Esophagus (tissue), 2 donors: ENCODE measurements around the gene NTRK3. TPM values are rescaled to one million over a fixed set of nuclear protein-coding genes. Genes with fewer than 3 reads are reported as not detected.

ENCODE experiments used
- H3K27ac ChIP-seq, 2 donors: one replicate each; pipeline ENCODE4 v1.5.1; 2013; ENCODE audit warnings: low read depth in 2 of 2, mild to moderate bottlenecking in 2 of 2, inconsistent platforms in 1 of 2, low read length in 1 of 2, moderate library complexity in 1 of 2
- H3K27me3 ChIP-seq, 2 donors: one replicate each; pipeline ENCODE4 v1.6.1; 2013; ENCODE audit warnings: low read length in 2 of 2, control low read depth in 1 of 2, mild to moderate bottlenecking in 1 of 2; ENCODE audit not compliant: insufficient read depth in 2 of 2, control insufficient read depth in 1 of 2
- H3K36me3 ChIP-seq, 2 donors: one replicate each; pipeline ENCODE4 v1.6.1; 2013; ENCODE audit warnings: low read length in 1 of 2; ENCODE audit not compliant: control insufficient read depth in 2 of 2, insufficient read depth in 2 of 2
- H3K4me1 ChIP-seq, 2 donors: one replicate each; pipeline ENCODE4 v1.6.1; 2013; ENCODE audit warnings: low read length in 1 of 2; ENCODE audit not compliant: control insufficient read depth in 2 of 2, insufficient read depth in 2 of 2
- H3K4me3 ChIP-seq, 2 donors: one replicate each; pipeline ENCODE4 v1.5.1; 2013; ENCODE audit warnings: low read length in 2 of 2, mild to moderate bottlenecking in 2 of 2, low read depth in 1 of 2, moderate library complexity in 1 of 2
- H3K9me3 ChIP-seq, 2 donors: one replicate each; pipeline ENCODE4 v1.6.1; 2013; ENCODE audit warnings: mild to moderate bottlenecking in 2 of 2, low read depth in 1 of 2, low read length in 1 of 2, moderate library complexity in 1 of 2; ENCODE audit not compliant: control insufficient read depth in 2 of 2, insufficient read depth in 1 of 2
- WGBS, 2 donors: extraction: QIAGEN DNeasy Blood & Tissue Kit; methylation state at CpG; one replicate each; pipeline ENCODE4 v1.1.7; 2013; 5-methylcytosine and 5-hydroxymethylcytosine counted together
- polyA plus RNA-seq, 2 donors: library from polyadenylated mRNA; stranded (reverse); fragments of 200-250 nt; gene quantifications; one replicate each; pipeline ENCODE4 v1.2.3, GENCODE V29; 2013
- donor health status: healthy with polysubstance abuse.
- donor health status: Bipolar disorder and iron deficiency.

NTRK3 gene
- polyA plus RNA-seq, 2 donors, result 0.61 to 0.77 TPM

- Histone ChIP-seq H3K9me3 (peaks cover 3 to 4% of the 10 kb centered on the region in 2 donors), H3K36me3 (no peaks in the 10 kb centered on the region), H3K4me1 (no peaks in the 10 kb centered on the region), H3K4me3 (no peak overlapping the region), H3K27me3 (peaks cover 0 to 4% of the 10 kb centered on the region in 2 donors), H3K27ac (no peak overlapping the region)
- 72 to 75% methylated on average over 8 of the region's 8 CpGs for WGBS, 2 donors
These were observed 348.7 kb downstream of the NTRK3 start for GRCh38 chr15:87907676-87908446.

DNA sequence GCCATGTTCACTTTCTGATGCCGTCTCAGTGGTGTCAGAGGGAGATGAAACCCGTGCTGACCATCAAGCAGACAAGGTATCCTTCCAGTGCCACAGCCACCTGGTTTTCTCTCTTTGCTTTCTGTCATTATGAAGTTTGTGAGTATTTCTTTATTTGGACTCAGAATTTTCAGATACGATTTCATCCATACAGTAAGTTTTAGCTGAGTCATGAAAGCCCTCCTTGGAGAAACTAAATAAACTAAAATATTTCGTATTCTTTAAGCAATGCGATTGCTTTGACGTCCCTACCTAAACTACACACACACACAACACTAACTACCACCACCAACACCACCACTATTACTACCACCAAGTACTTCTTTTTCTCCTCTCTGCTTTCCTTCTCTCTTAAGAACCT, 350.1 kb downstream of the NTRK3 start:
- Histone ChIP-seq H3K4me3 (no peak overlapping the region), H3K4me1 (no peaks in the 10 kb centered on the region), H3K36me3 (no peaks in the 10 kb centered on the region), H3K27me3 (peaks cover 0 to 4% of the 10 kb centered on the region in 2 donors), H3K27ac (no peak overlapping the region), H3K9me3 (peaks cover 3 to 4% of the 10 kb centered on the region in 2 donors)
- WGBS, 2 donors, result 77 to 83% methylated on average over 6 of the region's 6 CpGs

- Histone ChIP-seq H3K9me3 (peaks cover 0 to 4% of the 10 kb centered on the region in 2 donors), H3K4me1 (no peaks in the 10 kb centered on the region), H3K36me3 (no peaks in the 10 kb centered on the region), H3K27me3 (no peaks in the 10 kb centered on the region), H3K27ac (no peak overlapping the region), H3K4me3 (no peak overlapping the region)
- 77 to 83% methylated on average over 10 of the region's 10 CpGs for WGBS, 2 donors
These were observed 353.6 kb downstream of the NTRK3 start for GRCh38 chr15:87902772-87903426.

DNA sequence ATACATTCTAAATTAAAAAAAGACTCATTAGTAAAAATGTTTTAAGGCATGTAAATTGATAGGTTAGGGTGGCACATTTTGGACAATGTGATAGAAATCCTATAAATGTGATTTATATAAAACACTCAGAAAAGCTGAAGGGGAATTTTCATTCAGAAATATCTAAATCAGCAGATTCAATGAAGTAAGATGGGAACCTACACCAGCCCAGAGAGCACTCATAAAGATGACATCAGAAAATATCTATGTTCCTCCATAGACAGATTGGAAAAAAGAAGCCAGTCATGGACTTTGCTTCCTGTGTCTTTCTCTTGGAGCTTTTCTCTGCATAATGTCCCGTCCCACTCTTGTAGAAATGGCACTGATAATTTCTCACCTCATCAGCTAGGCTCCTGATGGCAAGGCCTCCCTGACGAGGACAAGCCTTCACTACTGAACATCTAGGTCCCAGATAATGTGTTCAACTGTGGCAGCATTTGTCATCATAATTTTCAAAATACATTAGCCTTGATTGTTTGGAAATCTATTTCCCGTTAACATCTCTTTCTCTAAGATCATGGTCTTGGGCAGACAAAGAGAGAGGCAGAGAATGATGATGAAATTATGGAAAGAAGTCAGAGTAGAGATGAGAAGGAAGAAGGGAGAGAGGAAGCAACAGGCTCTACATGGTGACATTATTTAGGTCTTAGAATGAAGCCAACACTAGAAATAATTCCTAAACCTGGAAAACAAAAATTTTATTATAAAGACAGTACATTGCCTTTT, 354.4 kb downstream of the NTRK3 start:
- Histone ChIP-seq H3K27me3 (no peaks in the 10 kb centered on the region), H3K4me3 (no peak overlapping the region), H3K4me1 (no peaks in the 10 kb centered on the region), H3K36me3 (no peaks in the 10 kb centered on the region), H3K27ac (no peak overlapping the region), H3K9me3 (no peaks in the 10 kb centered on the region)
- WGBS, 2 donors, result 50 to 68% methylated on average over 3 of the region's 3 CpGs

GRCh38 chr15:87901008-87901407, 355.5 kb downstream of the NTRK3 start:
- 46 to 51% methylated on average over 1 of the region's 1 CpG for WGBS, 2 donors

DNA sequence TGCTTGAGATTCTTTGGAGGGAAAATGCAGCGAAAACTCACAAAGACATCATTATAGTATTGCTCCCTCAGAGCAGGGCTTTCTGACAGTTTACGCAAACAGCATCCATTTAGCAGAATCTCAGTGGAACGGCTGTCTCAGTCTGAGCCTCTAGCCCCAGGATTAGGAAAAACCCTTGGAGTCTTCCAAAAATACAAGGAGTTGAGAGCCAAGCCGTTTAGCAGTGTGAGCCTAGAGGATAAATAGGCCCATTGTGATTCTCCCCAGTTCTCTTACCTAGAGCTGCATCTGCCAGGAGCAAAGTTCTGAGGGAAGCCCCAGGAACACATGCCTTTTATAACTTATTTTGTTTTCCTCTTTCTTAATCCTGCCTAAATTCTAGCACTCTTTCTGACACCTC, 359.6 kb downstream of the NTRK3 start:
- no peaks in the 10 kb centered on the region for H3K9me3 ChIP-seq
- no peak overlapping the region for H3K27ac ChIP-seq
- no peaks in the 10 kb centered on the region for H3K27me3 ChIP-seq
- H3K4me3 ChIP-seq, result no peak overlapping the region
- 57 to 58% methylated on average over 4 of the region's 4 CpGs for WGBS, 2 donors
- H3K4me1 ChIP-seq, result no peaks in the 10 kb centered on the region
- no peaks in the 10 kb centered on the region for H3K36me3 ChIP-seq

More at GRCh38 chr15:87901008-87901407, 355.5 kb downstream of the NTRK3 start:
- Histone ChIP-seq H3K4me1 (no peaks in the 10 kb centered on the region), H3K27ac (no peak overlapping the region), H3K4me3 (no peak overlapping the region), H3K27me3 (no peaks in the 10 kb centered on the region), H3K9me3 (no peaks in the 10 kb centered on the region), H3K36me3 (no peaks in the 10 kb centered on the region)

DNA sequence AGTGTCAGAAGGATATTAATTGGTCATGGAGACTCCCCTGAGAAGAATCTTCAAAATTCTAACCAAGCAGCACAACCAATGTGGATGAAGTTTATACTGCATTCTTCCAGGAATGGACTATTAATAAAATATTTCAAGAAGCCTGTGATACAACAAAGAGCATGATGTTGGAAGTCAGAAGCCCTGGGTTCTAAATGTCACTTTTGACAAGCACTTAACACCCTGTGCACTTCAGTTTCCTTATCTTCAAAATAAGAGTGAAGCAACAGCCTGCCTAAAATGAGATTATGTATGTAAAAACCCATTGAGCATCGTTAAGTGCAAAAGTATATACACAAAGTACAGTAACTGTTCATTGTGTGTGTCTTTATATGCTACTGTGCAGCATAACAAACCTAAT, 369.4 kb downstream of the NTRK3 start:
- WGBS, 2 donors, result 61 to 63% methylated on average over 1 of the region's 1 CpG
- Histone ChIP-seq H3K4me3 (no peak overlapping the region), H3K36me3 (no peaks in the 10 kb centered on the region), H3K9me3 (no peaks in the 10 kb centered on the region), H3K27ac (no peak overlapping the region), H3K27me3 (no peaks in the 10 kb centered on the region), H3K4me1 (no peaks in the 10 kb centered on the region)

DNA sequence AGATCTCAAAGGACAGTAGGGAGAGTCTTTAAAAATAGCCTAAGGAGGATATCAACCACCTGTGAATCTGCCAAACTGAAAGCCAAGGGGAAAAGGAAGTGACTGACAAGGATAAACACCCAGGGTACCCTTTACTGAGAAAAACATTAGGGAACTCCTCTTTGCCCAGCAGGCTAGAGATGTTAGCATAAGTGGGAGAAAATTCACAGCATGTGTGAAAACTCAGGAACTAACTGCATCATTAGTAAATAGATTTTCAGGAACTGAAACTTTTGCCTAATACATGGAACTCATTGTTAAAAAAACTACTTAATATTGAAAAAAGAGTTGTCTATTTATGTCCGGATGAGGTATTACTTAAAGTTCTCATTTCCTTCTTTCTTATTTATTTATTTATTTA, 375.5 kb downstream of the NTRK3 start:
- Histone ChIP-seq H3K9me3 (no peaks in the 10 kb centered on the region), H3K4me3 (no peak overlapping the region), H3K27me3 (no peaks in the 10 kb centered on the region), H3K27ac (no peak overlapping the region), H3K4me1 (no peaks in the 10 kb centered on the region), H3K36me3 (no peaks in the 10 kb centered on the region)
- 88 to 89% methylated on average over 1 of the region's 1 CpG for WGBS, 2 donors

GRCh38 chr15:87877822-87878542, 378.6 kb downstream of the NTRK3 start:
- WGBS, 2 donors, result 75 to 78% methylated on average over 5 of the region's 5 CpGs
- no peaks in the 10 kb centered on the region for H3K36me3 ChIP-seq
- H3K9me3 ChIP-seq, result no peaks in the 10 kb centered on the region
- no peak overlapping the region for H3K4me3 ChIP-seq
- H3K27ac ChIP-seq, result no peak overlapping the region
- H3K27me3 ChIP-seq, result no peaks in the 10 kb centered on the region
- no peaks in the 10 kb centered on the region for H3K4me1 ChIP-seq
